ENCODE data around the gene RREB1.

RREB1 gene

DNA sequence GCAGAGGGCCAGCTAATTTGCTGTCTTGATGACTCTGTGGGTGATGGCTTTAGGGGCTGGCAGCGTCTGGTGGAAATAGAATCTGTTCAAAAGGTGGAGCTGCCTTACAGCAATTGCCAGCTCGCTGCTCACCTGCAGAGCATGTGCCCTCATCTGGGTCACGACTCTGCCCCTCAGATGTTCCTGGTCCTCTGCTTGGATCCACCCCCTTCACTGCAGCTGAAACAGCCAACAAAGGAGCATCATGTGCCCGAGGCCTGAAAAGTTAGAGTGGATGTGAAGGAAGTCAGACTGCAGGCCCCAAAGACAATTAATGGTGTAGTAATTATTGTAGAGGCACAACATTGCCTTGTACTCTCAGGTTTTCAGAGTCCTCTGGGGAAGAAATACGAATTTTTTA lies 19.9 kb downstream of the RREB1 start:
- DNase-seq = no peak

DNA sequence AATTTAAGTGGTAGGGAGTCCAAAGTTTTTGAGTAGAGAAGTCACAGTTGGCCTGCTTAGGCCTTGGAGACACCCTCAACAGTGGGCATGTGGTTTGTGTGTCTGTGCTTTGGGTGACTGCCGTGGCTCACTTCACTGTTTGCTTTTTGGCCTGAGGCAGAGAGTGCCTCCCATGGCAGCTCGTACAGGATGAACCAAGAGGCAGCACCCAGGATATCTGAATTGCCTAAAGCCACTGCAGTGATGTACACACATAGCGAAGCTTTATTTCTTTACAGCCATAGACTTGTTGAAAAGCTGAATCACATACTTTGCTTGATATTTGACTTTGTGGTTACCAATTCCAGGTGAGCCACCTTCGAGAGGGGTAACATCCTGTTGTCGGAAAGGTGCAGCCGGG lies 21.6 kb downstream of the RREB1 start:
- no peak for DNase-seq

DNA sequence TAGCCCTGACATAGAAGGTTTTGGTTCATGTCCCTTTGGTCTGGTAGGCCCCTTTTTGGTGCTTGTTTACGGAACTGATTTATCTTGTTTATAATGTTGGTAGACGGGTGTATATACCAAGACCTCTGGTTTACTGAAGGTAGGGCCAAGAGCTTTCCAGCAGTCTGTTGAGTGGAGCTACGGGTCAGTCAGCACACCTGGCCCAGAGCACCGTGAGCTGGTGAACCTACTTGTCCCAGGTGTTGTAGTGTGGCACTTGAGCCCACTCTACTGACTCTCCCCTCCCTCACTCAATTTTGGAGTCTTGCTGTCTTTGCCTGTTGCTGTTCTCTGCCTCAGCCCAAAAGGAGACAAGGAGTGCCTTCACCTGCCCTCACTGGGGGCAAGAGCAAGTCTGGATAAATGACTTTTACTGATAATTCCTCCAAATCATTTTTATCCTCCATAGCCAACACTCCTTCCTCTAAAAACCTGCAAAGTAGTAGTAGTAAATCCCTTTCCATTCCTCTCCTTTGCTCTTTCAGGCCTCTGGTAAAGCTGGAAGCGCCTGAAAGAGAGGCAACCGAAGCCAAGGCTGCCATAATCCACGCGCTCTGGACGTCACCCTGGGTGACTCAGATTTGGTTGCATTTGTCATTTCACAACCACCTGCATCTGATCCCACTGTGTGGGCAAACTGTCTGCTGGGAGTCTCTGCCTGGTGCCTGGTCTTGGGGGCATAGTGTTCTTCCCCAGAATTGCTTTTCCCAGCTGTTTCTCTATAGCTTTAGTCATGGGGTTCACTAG lies 22.2 kb downstream of the RREB1 start:
- DNase-seq = no peak

DNA sequence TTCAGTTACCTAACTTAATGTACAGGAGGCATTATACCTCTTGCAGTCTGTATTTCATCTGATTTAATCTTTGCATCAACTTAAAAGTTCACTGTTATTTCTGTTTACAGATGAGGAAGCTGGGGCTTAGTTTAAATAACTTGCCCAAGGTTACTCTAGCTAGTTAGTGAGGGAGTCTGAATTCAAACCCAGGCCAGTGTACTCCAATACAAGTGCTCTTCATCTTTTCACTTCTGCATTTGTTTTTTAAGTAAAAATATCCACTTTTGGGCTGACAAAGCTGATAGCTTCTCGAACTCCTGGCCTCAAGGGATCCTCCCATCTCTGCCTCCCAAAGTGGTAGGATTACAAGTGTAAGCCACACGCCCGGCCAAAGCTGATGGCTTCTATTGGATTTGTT lies 23.6 kb downstream of the RREB1 start:
- no peak for DNase-seq

DNA sequence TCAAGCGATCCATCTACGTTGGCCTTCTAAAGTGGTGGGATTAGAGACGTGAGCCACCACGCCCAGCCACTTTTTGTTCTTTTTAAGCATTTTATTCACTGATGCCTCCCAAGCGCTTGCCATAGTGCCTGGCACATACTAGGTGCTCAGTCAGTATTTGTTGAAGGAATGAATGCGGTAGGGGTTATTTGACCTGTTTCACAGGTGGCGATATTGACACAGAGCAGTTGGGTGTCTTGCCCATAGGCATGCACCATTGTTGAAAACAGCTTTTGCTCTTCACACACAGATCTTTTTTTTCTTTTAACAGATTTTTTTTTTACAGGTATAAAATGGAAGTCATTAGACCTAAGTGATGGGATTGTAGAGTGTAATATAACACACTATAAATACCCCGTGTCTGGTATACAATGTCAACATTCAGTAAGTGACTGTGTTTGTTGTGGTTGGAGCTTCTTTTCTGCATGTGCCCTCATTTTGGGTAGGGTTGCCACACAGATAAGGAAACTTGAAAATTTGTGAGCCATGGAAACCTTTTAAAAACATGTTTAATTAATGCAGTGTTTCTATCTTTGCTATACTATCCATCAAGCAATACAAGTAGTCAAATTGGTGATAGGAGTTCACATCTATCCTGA lies 24.8 kb downstream of the RREB1 start:
- no peak for DNase-seq

DNA sequence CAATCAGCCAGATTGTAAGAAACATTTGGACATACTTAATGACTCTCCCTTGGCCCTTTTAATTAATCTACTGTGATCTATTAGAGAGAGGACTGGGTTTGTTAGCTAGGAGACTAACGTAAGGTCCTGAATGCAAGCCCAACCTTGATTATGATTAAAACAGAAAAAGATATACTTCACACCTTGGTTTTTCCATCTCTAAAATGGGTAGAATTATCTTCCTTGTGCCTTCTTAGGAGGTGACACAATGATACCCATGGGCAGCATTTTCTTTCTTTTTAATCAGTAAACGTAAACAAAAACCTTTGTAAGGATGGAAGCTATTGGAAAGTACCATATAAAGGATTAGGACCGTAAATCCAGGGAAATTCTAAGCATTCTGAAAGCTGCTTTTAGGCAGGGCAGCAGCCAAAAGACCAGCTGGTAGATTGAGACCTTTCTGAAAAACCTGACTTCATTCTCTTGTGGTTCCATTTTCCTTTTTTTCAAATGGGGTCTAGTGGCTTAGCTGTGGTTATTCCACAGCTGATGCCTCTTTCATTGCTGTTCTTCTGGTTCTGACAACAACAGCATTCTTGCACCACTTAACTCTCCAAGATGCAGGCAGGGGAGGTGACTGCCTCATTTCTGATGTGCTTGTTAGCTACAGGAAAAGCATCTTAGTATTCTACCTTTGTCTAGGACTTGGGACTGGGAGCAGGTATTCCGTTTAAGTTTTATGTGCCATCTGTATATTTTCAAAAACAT lies 27.4 kb downstream of the RREB1 start:
- peak; percentile 49 for DNase-seq

DNA sequence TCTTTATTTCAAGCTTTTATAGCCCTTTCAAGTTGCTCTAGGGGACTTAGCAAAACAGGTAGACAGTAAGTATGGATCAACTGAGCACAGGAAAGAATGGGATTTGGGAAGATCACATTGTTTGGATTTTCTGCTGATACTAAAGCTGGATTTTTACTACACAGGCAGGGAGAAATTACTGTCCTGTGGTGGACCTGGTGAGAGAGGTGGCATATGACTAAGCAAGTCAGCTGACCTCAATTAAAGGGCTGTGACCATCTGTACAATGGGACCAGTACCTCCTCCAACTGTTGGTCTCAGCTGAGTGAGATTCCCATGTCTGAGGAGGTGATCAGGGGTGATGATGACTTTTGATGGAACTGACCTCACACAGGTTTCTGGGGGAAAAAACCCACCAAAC lies 28.0 kb downstream of the RREB1 start:
- peak; percentile 65 for DNase-seq

DNA sequence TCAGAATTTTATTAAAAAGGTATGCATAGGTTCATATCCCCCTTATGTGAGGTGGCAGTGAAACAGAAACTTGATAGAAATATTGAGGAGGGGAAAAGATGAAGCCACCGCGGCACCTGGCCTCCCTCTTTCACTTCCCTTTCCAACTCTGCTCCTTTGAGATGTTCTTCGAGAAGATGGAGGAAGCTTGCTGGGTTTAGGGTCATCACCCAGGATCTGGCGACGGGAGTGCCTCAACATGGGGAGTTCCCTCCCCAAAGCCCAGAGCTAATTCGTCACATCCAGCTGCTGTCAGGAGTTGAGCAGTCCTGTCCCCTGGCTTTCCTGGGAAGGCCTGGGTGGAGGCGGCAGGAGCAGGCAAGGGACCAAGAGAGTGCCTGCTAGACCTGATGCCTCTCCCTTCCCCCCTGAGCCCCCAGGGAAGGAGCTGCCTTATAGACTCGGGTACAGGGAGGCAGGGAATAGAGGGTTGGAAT lies 29.1 kb downstream of the RREB1 start:
- DNase-seq = peak; percentile 88

DNA sequence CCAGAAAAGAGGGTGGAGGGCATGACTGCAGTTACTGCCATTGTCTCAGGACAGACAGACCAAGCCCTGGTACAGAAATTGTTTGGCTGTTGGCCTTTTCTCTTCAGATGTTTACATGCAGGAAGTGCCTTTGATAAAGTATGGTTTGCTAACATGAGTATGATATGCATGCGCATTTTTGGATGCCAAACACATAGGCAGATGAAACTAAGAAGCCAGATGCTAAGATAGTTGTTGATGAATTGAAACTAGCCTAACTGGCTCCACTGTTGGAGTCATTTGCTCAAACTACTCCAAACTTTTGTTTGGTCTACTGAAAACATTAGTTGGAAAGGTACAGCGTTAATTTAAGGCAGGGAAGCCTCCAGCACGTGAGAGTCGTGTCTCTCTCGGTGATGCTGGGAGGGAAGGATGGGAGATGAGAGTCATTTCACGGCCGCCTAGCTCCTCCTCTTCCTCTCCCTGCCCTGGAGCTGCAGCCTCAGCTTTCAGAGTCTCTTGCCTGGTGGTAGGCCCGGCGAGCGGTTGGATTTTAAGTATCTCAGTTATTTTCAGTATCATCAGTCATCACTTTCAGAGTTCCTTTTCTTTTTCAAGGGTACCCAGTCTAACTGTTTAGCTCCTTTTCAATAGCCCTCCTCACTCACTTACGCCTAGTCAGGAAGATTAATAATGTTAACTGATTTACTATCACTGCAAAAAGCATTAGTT lies 29.7 kb downstream of the RREB1 start:
- peak; percentile 95 for DNase-seq

DNA sequence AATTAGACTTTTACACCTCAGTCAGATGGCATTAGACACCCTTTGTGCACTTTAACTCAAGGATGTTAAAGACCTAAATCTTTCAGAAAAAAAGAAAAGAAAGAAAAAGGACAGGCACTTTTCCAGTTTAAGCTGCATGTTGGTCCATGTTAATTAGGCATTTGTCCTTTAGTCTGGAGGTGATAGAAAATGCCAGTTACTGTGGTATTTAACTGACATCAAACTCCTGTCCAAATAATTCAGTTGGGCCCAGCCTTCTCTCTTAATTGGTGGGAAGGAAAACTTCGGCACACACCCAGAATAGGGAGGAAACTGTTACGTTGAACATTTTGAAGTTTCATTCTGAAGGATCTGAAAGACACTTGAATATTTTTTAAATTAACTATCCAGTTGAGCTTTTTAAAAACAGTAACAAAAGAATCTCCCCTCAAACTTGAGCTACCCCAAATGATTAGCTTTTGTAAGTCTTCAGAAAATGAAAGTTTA lies 30.3 kb downstream of the RREB1 start:
- peak; percentile 58 for DNase-seq

DNA sequence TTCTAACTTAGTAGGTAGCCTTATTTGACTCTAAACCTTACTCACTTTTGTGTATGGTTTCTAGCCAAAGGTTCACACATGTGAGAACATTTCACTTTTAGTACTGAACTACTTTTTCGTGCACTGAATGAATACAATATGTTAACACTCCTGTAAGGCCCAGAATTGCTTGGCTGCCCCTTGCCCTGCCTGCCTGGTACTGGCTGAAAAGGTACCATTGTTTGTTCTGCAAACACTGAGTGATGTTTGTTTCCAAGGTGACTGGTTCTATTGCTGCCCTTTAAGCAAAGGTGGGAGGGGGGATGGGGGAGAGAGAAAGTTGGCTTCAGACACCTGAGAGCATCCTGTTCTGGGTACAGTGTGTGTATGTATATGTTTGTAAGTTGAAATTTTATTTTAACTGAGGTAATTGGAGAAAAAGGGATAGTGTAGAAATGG lies 31.2 kb downstream of the RREB1 start:
- peak; percentile 69 for DNase-seq

DNA sequence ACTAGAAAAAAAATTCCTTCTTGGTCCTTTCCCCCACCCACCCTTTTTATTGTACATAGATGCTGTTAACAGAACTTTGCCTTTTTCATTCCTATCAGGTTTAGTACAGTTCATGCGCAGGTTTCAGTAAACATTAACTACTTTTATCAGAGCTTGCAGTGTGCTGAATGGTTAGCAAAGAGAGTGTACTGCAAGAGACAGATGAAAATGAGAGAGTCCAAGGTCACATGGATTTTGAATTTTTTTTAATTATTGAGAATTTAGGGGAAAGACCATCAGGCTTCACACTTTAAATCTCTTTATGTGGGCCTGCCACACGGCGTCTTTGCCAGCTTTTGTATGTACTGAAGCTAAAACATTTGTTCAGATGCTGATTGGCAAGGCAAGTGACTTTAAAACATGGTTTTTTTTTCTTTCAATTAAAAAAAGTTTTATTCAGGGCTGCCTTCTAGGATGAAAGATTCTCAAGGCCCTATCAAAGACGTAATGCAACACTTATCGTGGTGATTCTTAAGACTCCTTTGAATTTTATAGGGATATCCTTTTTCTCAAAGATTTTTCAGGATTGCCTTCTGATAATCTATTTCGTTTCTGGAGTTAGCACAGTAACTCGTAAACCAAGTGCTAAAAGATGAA lies 32.2 kb downstream of the RREB1 start:
- DNase-seq = no peak

DNA sequence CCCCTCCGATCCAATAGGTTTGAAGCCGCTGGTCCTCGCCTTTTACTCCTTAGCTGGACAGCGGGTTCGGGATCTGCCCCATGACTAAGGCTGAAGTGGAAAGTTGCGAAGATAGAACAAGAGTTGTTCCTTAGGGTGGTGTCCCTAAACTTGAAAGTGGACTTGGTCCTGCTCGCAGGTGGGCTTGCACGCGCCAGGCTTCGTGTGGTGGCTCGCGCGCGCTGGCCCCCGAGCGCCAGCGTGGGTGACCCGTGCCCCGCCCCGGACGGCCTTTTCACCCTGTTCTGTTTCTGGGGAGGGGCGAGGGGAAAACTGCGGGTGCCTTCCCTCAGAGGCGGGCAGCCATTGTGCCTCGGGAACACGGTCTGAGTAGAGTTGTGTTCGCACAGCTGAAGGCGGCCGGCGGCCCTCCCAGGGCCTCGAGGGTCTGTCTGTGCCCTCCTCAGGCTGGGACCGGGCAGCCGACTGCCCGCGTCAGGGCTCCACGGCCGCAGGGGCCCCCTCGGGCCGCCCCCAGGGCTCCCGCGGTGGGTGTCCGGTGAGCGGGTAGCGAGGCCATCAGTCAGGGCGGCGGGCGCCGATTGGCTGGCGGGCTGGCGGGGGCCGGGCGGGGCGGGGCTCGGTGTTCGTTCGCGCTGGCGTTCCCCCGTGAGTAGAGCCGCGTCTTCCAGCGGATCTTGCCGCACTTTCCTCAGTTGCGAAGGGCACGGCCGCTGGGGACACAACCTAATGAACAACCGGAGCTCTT lies 33.0 kb downstream of the RREB1 start:
- DNase-seq = peak; percentile 88

DNA sequence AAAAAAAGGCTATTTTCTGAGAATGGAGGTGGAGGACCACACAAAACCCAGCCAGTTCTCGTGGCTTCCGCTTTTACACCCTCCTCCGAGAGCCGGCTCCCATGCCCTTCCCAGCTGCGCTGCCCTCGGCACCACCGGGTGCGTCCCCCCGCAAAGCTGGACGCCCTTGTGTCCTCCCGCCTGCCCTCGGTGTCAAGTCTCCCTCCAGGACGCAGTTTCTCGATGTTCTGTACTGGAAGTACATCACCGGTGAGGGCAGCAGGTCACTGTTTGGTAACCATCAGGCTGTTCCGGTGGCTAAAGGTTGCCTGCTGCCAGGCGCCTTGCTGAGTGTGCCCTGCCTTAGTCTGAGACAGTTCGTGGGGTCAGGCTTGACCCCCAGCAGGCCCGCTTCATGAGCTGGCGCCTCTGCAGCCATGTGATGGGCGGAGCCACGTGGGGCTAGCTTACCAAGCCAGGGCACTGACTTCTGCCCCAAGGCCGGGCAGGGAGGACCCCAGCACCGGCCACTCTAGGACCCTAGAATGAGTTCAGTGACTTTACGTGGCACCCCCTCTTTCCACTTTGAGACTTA lies 34.6 kb downstream of the RREB1 start:
- no peak for DNase-seq

DNA sequence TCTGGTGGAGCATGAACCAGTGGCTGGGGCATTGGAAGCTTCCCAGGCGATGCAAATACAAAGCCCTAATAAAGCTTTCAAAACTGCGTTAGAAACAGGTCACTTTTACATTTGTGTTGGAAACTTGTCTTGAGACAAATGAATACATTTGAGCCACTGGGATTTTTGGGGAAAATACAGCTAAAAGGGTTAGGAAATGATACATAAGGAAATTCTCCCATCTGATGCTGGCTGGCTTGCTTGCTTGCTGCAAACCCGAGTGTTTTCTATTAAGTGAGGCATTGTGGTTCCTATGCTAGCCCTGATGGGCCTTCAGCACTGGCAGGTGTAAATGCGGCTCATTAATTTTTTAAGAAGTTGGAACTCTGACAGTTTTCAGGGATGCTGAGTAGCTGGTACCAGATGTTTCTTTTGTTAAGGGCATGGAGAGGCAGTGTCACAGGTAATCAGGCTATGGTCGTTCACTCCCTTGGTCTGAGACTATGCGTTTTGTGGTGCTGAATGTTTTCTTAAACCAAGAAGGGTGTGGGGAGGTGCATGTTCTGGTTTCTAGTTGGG lies 35.2 kb downstream of the RREB1 start:
- DNase-seq = peak; percentile 35

DNA sequence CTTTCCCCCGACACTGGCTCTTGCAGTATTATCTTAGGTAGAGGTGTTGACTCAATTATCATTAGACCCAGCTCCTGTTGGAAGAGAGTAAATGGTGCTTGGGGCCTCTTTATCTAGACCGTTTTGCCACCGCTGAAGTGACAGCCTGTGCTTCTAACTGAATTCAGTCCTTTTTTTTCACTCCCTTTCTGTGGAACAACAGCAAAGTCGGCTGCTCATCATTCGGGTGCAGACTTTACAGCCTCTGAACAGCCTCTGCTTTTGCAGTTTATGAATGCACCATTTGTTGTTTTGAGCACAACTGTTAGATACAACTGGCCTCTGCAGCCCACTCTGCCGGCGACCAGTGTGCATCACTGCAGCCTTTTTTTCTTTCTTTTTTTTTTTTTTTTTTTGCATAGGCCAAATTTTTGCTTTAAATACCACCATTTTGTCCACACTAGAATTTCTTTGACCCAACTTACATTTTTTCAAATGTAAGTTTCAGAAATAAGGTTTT lies 35.8 kb downstream of the RREB1 start:
- DNase-seq = peak; percentile 23

DNA sequence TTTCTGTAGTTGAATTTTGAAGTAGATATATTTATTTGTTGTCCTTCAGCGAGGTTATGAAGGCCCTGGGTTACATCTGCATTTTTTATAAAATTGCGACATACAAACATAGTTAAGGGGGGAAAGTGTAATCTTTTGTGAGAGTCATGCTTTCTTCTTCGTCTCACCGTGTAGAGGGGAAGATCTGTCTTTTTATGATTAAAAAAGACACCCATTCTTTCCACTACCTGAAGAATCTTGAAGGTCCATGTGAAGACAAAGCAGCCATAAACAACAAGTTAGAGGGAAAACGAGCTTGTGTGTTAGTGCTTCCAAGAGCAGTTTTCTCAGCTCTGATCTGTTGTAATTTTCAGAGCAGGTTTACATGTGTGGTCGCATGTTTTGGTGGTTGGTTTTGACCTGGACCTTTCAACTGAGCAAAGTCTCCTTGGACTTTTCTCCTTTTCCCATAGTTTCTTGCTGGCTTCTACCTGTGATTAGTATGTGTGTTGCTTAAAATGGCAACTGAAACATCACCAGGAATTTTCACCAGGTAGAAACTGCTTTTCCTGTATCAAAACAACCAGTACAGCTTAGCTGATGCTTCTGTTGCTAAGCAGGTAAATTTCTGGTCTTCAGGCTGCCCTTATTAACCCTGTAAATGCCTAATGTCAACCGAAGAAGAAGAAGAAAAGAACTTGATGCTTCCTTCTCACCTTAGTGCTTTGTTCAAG lies 37.3 kb downstream of the RREB1 start:
- DNase-seq = no peak

DNA sequence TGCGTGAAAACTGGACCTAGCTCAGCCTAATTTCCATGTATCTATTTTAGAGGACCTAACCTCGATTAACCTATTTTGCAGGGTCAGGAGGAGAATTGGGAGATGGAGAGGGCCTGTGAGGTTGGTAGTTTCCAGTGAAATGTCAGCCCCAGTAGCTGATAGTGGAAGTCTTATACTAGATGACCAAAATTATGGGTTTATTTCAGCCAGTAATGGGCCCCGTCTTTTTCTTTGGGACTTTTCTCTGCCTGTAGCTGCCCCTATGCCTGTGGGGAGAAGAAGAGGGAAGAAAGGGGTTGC lies 37.8 kb downstream of the RREB1 start:
- DNase-seq = no peak

DNA sequence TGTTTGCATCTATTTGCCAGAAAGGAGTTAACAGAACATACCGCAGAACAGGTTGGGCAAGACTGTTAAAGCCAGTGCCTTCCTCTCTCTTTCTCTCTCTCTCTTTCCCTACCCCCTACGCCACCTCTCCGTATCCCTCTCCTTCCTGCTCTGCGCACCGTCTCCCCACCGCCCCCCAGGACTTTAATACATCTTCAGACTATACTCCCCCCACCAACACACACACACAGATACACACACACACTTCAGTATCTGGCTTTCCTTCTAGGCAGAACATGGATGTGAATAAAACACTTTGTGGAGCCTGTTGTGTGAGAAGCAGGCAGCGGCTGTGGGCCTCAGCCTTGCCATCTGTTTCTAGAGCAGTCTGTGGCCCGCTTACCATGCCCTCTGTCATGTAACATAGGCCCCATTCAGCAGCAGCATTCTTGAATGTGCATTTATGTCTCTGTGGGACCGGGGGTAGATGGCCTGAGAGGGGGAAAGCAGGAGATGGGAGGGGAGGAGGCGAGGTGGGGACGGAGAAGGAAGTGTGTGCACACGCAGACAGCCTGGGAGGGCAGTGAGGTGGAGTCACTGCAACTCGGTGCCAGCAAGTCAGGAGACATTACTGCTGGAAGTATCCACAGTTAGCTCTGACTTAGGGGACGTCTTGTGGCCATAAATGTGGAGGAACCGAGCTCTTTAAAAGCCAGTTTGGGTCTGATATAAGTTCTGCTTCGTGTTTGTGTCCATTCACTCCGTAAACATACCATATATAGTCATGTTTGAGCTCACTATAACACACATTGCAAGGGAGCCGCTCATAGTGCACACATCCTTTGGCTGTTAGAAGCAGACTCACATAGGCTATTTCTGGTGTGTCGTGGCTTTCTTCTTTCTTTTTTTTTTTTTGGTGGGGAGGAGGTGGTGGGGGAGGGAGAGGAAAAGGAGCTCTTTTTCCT lies 38.4 kb downstream of the RREB1 start:
- DNase-seq = no peak
